ENCODE results near the gene MET. TPM values are rescaled to one million over a fixed set of nuclear protein-coding genes. Genes with fewer than 3 reads are reported as not detected.

MET gene
- total and polyA plus RNA-seq, 4 donors: 10.2 to 41.9 (median 25.4) TPM

- H3K27ac ChIP-seq (ENCODE audit: low read depth in 1 of 2, low read length in 2 of 2): peak overlapping the region; percentile 37 to 61
- DNase-seq (ENCODE audit: low spot score): no peak
- TF ChIP-seq TAF1 (conservative IDR thresholded peaks at IDR 0.05) (no peak), ZBTB33 (IDR thresholded peaks at IDR 0.05) (no peak), SP1 (IDR thresholded peaks at IDR 0.05) (no peak), MAX (IDR thresholded peaks at IDR 0.05) (no peak), YY1 (IDR thresholded peaks at IDR 0.05) (no peak), ATF3 (IDR thresholded peaks at IDR 0.05) (no peak), FOXA1 (IDR thresholded peaks at IDR 0.05) (no peak), HNF4G (IDR thresholded peaks at IDR 0.05) (no peak), NR2F2 (IDR thresholded peaks at IDR 0.05) (no peak), CTCF (IDR thresholded peaks at IDR 0.05; ENCODE audit: low read depth, low read length, missing input control) (no peak), HNF4A (conservative IDR thresholded peaks at IDR 0.05) (no peak), FOXA2 (IDR thresholded peaks at IDR 0.05) (no peak), GABPA (IDR thresholded peaks at IDR 0.05 in 1 of 2, conservative IDR thresholded peaks at IDR 0.05 in 1 of 2) (no peak), RXRA (IDR thresholded peaks at IDR 0.05) (no peak), RAD21 (IDR thresholded peaks at IDR 0.05) (no peak), REST (IDR thresholded peaks at IDR 0.05) (no peak), EGR1 (IDR thresholded peaks at IDR 0.05; ENCODE audit: low read depth in 2 of 2) (no peak), JUND (IDR thresholded peaks at IDR 0.05) (no peak)
- no peaks in the 10 kb centered on the region for H3K36me3 ChIP-seq (ENCODE audit: control insufficient read depth in 4 of 4, insufficient read depth in 3 of 4, low read depth in 1 of 4, low read length in 3 of 4)
- H3K4me3 ChIP-seq (ENCODE audit: low read depth in 1 of 3, low read length in 3 of 3): no peak overlapping the region
- no peak overlapping the region for H3K9ac ChIP-seq (ENCODE audit: low read depth in 1 of 2, low read length in 2 of 2)
- H3K4me1 ChIP-seq (ENCODE audit: control insufficient read depth in 4 of 4, insufficient read depth in 4 of 4, low read length in 3 of 4): peaks cover 13 to 54% (median 42%) of the 10 kb centered on the region in 4 donors
- no peaks in the 10 kb centered on the region for H3K9me3 ChIP-seq (ENCODE audit: control insufficient read depth in 4 of 4, low read length in 3 of 4)
- no peaks in the 10 kb centered on the region for H3K27me3 ChIP-seq (ENCODE audit: control insufficient read depth in 4 of 4, insufficient read depth in 4 of 4, low read length in 3 of 4)
- 93% methylated on average over 6 of the region's 6 CpGs for WGBS
Observed at GRCh38 chr7:116742641-116743040, 70.6 kb downstream of the MET start.
